Spinal cord (tissue), 10 donors: ENCODE results near the gene SPOUT1. TPM values are rescaled to one million over a fixed set of nuclear protein-coding genes. Genes with fewer than 3 reads are reported as not detected.
A peak's percentile ranks its signal among the peaks of the same experiment; 100 is the strongest.
"Not testable (repeated sequence)": the region's sequence is repeated elsewhere in the genome, so short reads cannot be mapped to it uniquely, and the experiment has no call there.

Source experiments
- DNase-seq, 6 donors: peaks; one replicate each; pipeline versions ENCODE4 v3.0.0 to v3.0.0-alpha.2; 2013 to 2015; ENCODE audit warnings: low spot score in 6 of 6, low read depth in 4 of 6
- H3K27ac ChIP-seq: one replicate; pipeline ENCODE4 v1.5.1; 2013; ENCODE audit warnings: low read depth, low read length, control low read depth
- H3K27me3 ChIP-seq: one replicate; pipeline ENCODE4 v1.6.1; 2013; ENCODE audit warnings: low read length; ENCODE audit not compliant: control insufficient read depth, insufficient read depth
- H3K36me3 ChIP-seq: one replicate; pipeline ENCODE4 v1.6.1; 2013; ENCODE audit warnings: low read length; ENCODE audit not compliant: control insufficient read depth, insufficient read depth
- H3K4me1 ChIP-seq: one replicate; pipeline ENCODE4 v1.6.1; 2013; ENCODE audit warnings: low read length; ENCODE audit not compliant: control insufficient read depth, insufficient read depth
- H3K4me3 ChIP-seq: one replicate; pipeline ENCODE4 v1.5.1; 2013; ENCODE audit warnings: low read depth, low read length, control low read depth
- H3K9me3 ChIP-seq: one replicate; pipeline ENCODE4 v1.6.1; 2013; ENCODE audit warnings: low read length; ENCODE audit not compliant: control insufficient read depth, insufficient read depth
- WGBS: methylation state at CpG from one replicate; pipeline ENCODE4 v1.1.5; 2013; ENCODE audit warnings: missing lambda C conversion rate; ENCODE audit not compliant: insufficient coverage; 5-methylcytosine and 5-hydroxymethylcytosine counted together
- polyA plus RNA-seq, 2 donors: library from polyadenylated mRNA; unstranded; fragments of 120-200 nt; gene quantifications; one replicate each; pipeline ENCODE4 v1.2.1, GENCODE V29; 2013; ENCODE audit not compliant: insufficient read length in 2 of 2
- total RNA-seq, 2 donors: library from RNA; depleted of rRNA in 1 of 2; stranded (reverse); fragments of 120-200 nt in 1 of 2; fragments of >200 nt in 1 of 2; gene quantifications; one replicate each; pipeline versions ENCODE4 v1.2.3 to v1.2.4, GENCODE V29; 2013 to 2014
- donor health status: healthy.

The SPOUT1 gene
- total and polyA plus RNA-seq, 4 donors: 12.2 to 57.7 (median 39.4) TPM

- 71% methylated on average over 6 of the region's 7 CpGs for WGBS
- H3K4me3 ChIP-seq: no peak overlapping the region
- DNase-seq: no peak
- H3K27me3 ChIP-seq: no peaks in the 10 kb centered on the region
- no peak overlapping the region for H3K27ac ChIP-seq
- no peaks in the 10 kb centered on the region for H3K9me3 ChIP-seq
- peaks cover 1% of the 10 kb centered on the region for H3K4me1 ChIP-seq
- no peaks in the 10 kb centered on the region for H3K36me3 ChIP-seq
Observed at GRCh38 chr9:128781187-128782070, 48.2 kb downstream of the SPOUT1 start.

GRCh38 chr9:128780093-128780492 is 49.5 kb downstream of the SPOUT1 start:
- not testable (repeated sequence) for H3K4me3 ChIP-seq, H3K27me3 ChIP-seq, H3K9me3 ChIP-seq, DNase-seq, H3K27ac ChIP-seq, H3K36me3 ChIP-seq, H3K4me1 ChIP-seq
- WGBS: 95% methylated on average over 10 of the region's 27 CpGs

GRCh38 chr9:128774804-128775203 is 54.8 kb downstream of the SPOUT1 start:
- no peak for DNase-seq
- WGBS: no CpG with 5 or more reads among the region's 1 CpG
- H3K36me3 ChIP-seq: peaks cover 2% of the 10 kb centered on the region
- H3K4me3 ChIP-seq: no peak overlapping the region
- H3K27me3 ChIP-seq: no peaks in the 10 kb centered on the region
- H3K27ac ChIP-seq: no peak overlapping the region
- H3K4me1 ChIP-seq: peaks cover 21% of the 10 kb centered on the region
- peaks cover 2% of the 10 kb centered on the region for H3K9me3 ChIP-seq

- no peak for DNase-seq
- Histone ChIP-seq H3K27ac (no peak overlapping the region), H3K4me1 (peaks cover 28% of the 10 kb centered on the region), H3K27me3 (no peaks in the 10 kb centered on the region), H3K36me3 (peaks cover 9% of the 10 kb centered on the region), H3K9me3 (peaks cover 2% of the 10 kb centered on the region), H3K4me3 (no peak overlapping the region)
- WGBS: 93% methylated on average over 2 of the region's 5 CpGs
Observed at GRCh38 chr9:128773049-128773448, 56.5 kb downstream of the SPOUT1 start.

- H3K9me3 ChIP-seq: peaks cover 2% of the 10 kb centered on the region
- peak; percentile 72 to 97 (median 84) for DNase-seq
- H3K36me3 ChIP-seq: peaks cover 16% of the 10 kb centered on the region
- H3K4me1 ChIP-seq: peaks cover 28% of the 10 kb centered on the region
- peak within 1 kb of the TSS; percentile 92 for H3K4me3 ChIP-seq
- H3K27ac ChIP-seq: peak within 1 kb of the TSS; percentile 90
- no peaks in the 10 kb centered on the region for H3K27me3 ChIP-seq
- WGBS: under 1% methylated on average over 72 of the region's 72 CpGs
Observed at GRCh38 chr9:128771745-128772519, 57.7 kb downstream of the SPOUT1 start, which contains the start of gene ZER1. Gene ZER1, minus strand, starts transcription at chr9:128771927. Its CDS starts 16,362 bp downstream, at chr9:128755565.

GRCh38 chr9:128771094-128771721 is 58.4 kb downstream of the SPOUT1 start:
- Histone ChIP-seq H3K27me3 (no peaks in the 10 kb centered on the region), H3K36me3 (peaks cover 16% of the 10 kb centered on the region), H3K9me3 (peaks cover 2% of the 10 kb centered on the region), H3K4me1 (peaks cover 28% of the 10 kb centered on the region), H3K27ac (peak overlapping the region; percentile 90), H3K4me3 (peak overlapping the region; percentile 92)
- no peak for DNase-seq
- WGBS: under 1% methylated on average over 21 of the region's 28 CpGs

GRCh38 chr9:128770286-128771030 is 59.1 kb downstream of the SPOUT1 start:
- peak overlapping the region; percentile 92 for H3K4me3 ChIP-seq
- no peaks in the 10 kb centered on the region for H3K27me3 ChIP-seq
- no peaks in the 10 kb centered on the region for H3K9me3 ChIP-seq
- no peak overlapping the region for H3K27ac ChIP-seq
- H3K4me1 ChIP-seq: peaks cover 28% of the 10 kb centered on the region
- H3K36me3 ChIP-seq: peaks cover 16% of the 10 kb centered on the region
- DNase-seq: no peak
- 83% methylated on average over 8 of the region's 11 CpGs for WGBS
